Measurements from ENCODE around the gene SH3RF3. TPM values are rescaled to one million over a fixed set of nuclear protein-coding genes. Genes with fewer than 3 reads are reported as not detected.

SH3RF3 gene
- total RNA-seq, 1 donor from 2014 or later = 1.3 TPM

DNA sequence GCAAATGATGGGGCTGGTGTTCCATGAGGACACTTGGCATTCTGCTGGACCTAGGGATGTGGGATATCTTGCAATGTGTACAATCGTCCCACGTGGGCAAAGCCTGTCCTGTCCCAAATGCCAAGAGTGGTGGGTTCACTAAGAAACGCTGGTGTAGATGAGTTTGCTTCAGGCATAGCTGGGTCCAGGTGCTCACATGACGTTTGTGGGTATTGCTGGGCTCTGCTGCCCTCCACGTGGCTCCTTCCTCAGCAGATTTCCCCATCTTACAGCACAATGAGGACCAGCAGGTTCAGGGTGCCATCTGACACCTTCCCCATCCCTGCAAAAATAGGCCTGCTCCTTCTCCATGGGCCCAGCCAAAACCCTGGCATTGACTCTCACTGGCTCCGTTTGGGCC is 378.8 kb downstream of the SH3RF3 start:
- H3K4me3 Mint-ChIP-seq (ENCODE audit: low read depth) = no peak overlapping the region
- H3K4me1 Mint-ChIP-seq (ENCODE audit: low read depth) = no peaks in the 10 kb centered on the region
- DNase-seq (ENCODE audit: low spot score, unreplicated experiment) = no peak
- peaks cover 2% of the 10 kb centered on the region for H3K27me3 Mint-ChIP-seq
- H3K9me3 Mint-ChIP-seq (ENCODE audit: low read depth) = no peaks in the 10 kb centered on the region
- TF ChIP-seq, protein P1, sequence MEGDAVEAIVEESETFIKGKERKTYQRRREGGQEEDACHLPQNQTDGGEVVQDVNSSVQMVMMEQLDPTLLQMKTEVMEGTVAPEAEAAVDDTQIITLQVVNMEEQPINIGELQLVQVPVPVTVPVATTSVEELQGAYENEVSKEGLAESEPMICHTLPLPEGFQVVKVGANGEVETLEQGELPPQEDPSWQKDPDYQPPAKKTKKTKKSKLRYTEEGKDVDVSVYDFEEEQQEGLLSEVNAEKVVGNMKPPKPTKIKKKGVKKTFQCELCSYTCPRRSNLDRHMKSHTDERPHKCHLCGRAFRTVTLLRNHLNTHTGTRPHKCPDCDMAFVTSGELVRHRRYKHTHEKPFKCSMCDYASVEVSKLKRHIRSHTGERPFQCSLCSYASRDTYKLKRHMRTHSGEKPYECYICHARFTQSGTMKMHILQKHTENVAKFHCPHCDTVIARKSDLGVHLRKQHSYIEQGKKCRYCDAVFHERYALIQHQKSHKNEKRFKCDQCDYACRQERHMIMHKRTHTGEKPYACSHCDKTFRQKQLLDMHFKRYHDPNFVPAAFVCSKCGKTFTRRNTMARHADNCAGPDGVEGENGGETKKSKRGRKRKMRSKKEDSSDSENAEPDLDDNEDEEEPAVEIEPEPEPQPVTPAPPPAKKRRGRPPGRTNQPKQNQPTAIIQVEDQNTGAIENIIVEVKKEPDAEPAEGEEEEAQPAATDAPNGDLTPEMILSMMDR (IDR thresholded peaks at IDR 0.05; ENCODE audit: unreplicated experiment) = no peak
- H3K27ac Mint-ChIP-seq = no peak overlapping the region
- H3K36me3 Mint-ChIP-seq (ENCODE audit: insufficient read depth) = no peaks in the 10 kb centered on the region

DNA sequence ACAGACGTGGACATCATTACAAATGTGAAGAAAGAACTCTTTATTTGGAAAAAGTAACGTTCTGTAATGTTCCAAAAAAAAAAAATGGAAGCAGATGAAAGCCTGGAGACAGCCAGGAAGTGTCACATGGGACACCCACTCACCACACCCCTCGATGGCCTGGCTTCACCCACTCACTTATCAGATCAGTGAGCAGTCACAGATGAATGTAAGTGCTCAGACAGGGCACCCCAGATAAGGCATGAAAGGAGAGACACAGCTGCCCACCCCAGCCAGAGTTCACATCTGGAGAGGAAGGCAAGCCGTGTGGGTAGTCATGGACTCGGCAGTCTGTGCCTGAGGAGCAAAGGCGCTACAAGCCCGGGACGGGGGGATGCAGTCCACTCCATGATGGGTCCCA is 379.6 kb downstream of the SH3RF3 start:
- H3K4me3 Mint-ChIP-seq (ENCODE audit: low read depth) = no peak overlapping the region
- TF ChIP-seq, protein P1 (IDR thresholded peaks at IDR 0.05; ENCODE audit: unreplicated experiment) = no peak
- no peak for DNase-seq (ENCODE audit: low spot score, unreplicated experiment)
- no peak overlapping the region for H3K27ac Mint-ChIP-seq
- no peaks in the 10 kb centered on the region for H3K36me3 Mint-ChIP-seq (ENCODE audit: insufficient read depth)
- no peaks in the 10 kb centered on the region for H3K4me1 Mint-ChIP-seq (ENCODE audit: low read depth)
- peaks cover 2% of the 10 kb centered on the region for H3K27me3 Mint-ChIP-seq
- H3K9me3 Mint-ChIP-seq (ENCODE audit: low read depth) = no peaks in the 10 kb centered on the region

DNA sequence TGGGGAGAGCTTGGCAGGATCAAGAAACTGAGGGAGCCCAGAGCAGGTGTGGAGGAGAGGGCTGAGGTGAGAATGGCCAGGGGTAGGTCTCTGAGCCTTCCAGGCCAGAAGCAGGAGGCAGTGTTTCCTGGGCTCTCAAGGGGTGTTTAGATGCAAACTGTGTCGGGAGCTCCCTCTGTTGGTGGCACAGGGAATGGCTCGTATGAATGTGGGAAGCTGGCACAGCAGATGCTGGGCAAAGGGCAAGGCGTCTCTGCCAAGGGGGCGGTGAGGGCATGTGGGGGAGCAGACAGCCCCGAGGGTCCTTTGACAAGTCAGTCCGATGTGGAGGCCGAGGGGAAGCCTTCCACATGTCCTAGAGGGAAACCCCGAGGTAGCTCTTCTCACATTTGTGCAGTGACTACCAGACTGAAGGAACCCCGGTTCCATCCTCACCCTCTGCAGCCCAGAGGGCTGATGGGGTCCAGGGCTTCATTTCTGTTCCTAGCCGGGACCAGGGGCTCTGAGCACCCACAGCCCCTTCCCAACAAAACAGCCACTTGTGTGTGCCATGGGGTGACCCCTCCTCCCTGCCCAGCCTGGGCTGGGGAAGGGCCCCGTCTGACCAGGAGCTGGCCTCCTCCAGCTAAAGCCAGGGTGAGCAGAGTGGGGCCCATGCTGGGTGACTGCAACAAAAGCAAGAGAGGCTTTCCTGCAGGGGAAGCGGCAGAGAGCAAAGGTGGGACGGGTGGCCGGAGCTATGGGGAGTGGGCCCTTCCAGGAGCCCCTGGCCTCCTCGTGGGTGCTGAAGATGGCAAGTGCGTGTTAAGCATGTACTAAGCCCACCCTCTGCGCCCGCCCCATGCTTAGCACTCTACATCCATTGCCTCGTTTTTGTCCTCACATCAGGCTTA is 381.4 kb downstream of the SH3RF3 start:
- TF ChIP-seq, protein P1 (IDR thresholded peaks at IDR 0.05; ENCODE audit: unreplicated experiment) = peak; percentile 88
- H3K27me3 Mint-ChIP-seq = no peaks in the 10 kb centered on the region
- H3K36me3 Mint-ChIP-seq (ENCODE audit: insufficient read depth) = no peaks in the 10 kb centered on the region
- H3K9me3 Mint-ChIP-seq (ENCODE audit: low read depth) = no peaks in the 10 kb centered on the region
- no peaks in the 10 kb centered on the region for H3K4me1 Mint-ChIP-seq (ENCODE audit: low read depth)
- peak; percentile 73 for DNase-seq (ENCODE audit: low spot score, unreplicated experiment)
- H3K27ac Mint-ChIP-seq = peak overlapping the region; percentile 79
- H3K4me3 Mint-ChIP-seq (ENCODE audit: low read depth) = no peak overlapping the region

DNA sequence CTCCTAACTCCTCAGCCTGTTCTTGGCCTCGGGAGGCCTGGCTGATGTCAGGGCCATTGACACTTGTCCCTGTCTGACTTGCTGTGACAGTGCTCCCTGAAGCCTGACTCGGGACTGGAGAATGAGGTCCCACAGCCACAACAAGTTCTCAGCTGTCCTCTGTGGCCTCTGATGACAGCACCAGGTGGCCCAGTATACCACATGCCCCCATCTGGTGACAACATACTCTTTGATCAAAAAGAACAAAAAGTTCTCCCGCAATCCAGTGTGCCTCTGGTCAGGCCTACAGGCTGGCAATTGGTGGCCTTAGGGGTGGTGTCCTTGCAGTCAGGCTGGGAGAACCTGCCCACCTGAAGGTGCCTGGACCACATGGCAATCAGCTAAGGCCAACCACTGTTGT is 382.2 kb downstream of the SH3RF3 start:
- H3K27ac Mint-ChIP-seq = no peak overlapping the region
- H3K4me1 Mint-ChIP-seq (ENCODE audit: low read depth) = no peaks in the 10 kb centered on the region

DNA sequence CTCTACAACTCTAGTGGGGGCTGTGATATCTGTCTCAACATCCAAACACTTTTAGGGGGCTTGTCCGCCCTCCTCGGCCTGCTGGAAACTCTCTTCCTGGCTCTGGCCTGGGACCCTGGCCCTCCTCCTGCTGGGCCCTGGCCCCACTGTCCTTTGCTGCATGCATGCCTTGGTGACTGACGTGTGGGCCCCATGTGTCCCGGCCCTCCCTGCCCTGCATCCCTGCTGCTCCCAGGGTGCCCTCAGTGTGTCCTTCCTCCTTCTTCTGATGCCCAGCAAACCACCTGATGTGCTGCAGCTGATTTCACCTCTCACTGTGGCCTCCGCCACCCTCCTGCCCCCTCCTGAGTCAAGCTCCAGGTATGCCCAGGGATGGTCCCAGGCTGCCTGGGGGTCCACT is 383.1 kb downstream of the SH3RF3 start:
- no peak overlapping the region for H3K27ac Mint-ChIP-seq
- H3K9me3 Mint-ChIP-seq (ENCODE audit: low read depth) = no peaks in the 10 kb centered on the region
- TF ChIP-seq, protein P1 (IDR thresholded peaks at IDR 0.05; ENCODE audit: unreplicated experiment) = no peak
- H3K36me3 Mint-ChIP-seq (ENCODE audit: insufficient read depth) = no peaks in the 10 kb centered on the region
- no peaks in the 10 kb centered on the region for H3K27me3 Mint-ChIP-seq
- H3K4me1 Mint-ChIP-seq (ENCODE audit: low read depth) = no peaks in the 10 kb centered on the region
- no peak for DNase-seq (ENCODE audit: low spot score, unreplicated experiment)
- no peak overlapping the region for H3K4me3 Mint-ChIP-seq (ENCODE audit: low read depth)

More for the DNA sequence above, 382.2 kb downstream of the SH3RF3 start:
- H3K9me3 Mint-ChIP-seq (ENCODE audit: low read depth) = no peaks in the 10 kb centered on the region
- no peak overlapping the region for H3K4me3 Mint-ChIP-seq (ENCODE audit: low read depth)
- no peaks in the 10 kb centered on the region for H3K27me3 Mint-ChIP-seq
- DNase-seq (ENCODE audit: low spot score, unreplicated experiment) = no peak
- H3K36me3 Mint-ChIP-seq (ENCODE audit: insufficient read depth) = no peaks in the 10 kb centered on the region
- TF ChIP-seq, protein P1 (IDR thresholded peaks at IDR 0.05; ENCODE audit: unreplicated experiment) = no peak
